GM21526 (cell line): ENCODE results near the gene PCYT2.

Experiments used
- ATAC-seq: cut with Tn5 transposase; IDR thresholded peaks from one replicate; pipeline ENCODE4 v1.9.1; 2021; ENCODE audit warnings: moderate library complexity; ENCODE audit not compliant: unreplicated experiment, low FRiP score

The PCYT2 gene

GRCh38 chr17:81859906-81860755 lies 51.1 kb downstream of the PCYT2 start, which contains the start of gene P4HB:
Gene P4HB, minus strand, starts transcription at chr17:81860535. Its CDS starts 64 bp downstream, at chr17:81860471.
- no peak for ATAC-seq

DNA sequence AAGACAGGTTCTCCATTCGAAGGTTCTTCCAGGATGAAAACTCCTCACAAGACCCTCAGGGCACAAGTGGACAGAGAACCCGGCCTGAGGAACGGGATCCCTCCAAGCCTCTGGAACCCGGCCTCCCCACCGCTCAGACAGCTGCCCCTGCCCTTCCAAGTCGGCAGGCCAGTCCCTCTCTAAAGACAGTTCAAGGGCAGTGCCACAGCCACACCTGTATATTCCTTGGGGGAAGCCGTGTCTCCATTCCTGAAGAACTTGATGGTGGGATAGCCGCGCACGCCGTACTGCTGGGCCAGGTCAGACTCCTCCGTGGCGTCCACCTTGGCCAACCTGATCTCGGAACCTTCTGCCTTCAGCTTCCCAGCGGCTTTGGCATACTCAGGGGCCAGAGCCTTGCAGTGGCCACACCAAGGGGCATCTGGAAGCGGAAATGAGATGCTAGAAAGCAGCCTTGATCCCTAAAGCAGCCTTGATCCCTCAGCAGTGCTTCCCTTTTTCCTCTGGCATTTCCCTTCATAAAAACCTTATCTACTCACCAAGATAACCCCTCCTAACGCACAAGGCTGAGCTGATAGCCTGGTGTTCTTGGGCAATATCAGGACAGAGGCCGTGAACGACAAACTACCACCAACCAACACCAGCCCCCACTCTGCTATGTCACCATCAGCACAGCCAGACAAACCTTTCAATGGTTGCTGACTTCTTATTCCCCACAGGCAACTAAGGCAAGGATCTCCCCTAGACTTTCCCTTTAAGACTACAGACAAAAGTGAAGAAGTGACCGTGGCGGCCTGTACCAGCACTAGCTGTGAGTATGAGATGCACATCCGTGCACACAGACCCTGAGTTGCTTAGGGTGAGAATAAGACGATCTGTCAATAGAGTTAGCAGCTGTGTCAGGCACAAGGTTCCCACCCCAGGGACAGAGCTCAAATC lies 52.0 kb downstream of the PCYT2 start:
- no peak for ATAC-seq

DNA sequence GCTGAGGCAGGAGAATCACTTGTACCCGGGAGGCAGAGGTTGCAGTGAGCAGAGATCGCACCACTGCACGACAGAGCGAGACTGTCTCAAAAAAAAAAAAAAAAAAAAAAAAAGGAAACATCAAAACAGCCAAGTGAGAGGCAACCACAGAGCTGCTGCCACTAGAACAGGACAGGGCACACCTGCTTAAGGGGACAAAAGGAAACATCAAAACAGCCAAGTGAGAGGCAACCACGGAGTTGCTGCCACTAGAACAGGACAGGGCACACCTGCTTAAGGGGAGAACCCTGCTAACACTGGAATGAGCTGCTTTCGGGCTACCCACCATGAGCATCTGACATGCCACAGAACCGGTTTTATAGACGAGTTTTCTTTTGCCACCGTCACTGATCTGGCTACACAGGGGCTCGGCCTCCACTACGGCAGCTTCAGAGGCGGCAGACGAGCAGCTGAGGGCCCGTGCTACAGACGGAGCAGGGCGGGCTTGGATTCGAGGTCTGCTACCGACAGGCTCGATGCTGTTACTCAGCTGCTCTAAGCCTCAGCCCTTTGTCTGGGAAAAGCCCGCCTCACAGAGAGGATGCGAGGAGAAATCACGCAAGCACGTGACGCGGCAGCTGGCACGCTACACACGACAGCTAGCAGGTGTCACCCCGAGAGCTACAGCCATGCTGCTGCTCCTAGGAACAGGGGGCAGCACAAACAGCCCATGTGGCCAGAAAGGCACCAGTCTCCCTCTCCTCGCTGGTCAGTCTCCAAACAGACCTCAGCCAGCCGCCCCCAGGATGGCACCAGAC lies 52.8 kb downstream of the PCYT2 start:
- ATAC-seq: no peak

- no peak for ATAC-seq
These were observed 56.0 kb downstream of the PCYT2 start for GRCh38 chr17:81854974-81855774.

- ATAC-seq: no peak
These were observed 59.0 kb downstream of the PCYT2 start for GRCh38 chr17:81852237-81852636.

DNA sequence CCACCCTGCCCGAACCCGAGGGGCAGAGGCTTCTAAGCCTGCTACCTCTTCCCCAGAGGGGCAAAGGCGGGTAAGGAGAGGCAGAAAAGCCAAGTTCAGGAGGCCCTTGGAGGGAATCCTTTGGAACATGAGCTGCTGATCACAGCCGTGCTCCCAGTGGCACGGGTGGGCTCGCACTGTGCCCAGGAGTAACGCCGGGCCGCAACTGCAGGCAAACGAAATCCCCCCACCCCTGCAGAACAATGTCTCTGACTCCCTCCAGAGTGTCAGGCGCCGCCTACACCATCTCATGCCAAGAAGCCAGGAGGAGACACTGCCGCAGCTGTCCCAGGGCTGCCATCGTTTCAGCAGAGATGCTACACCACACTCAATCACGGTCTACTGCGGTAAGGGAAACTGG lies 59.8 kb downstream of the PCYT2 start:
- no peak for ATAC-seq
